ENCODE data around the gene OSBPL2. TPM values are rescaled to one million over a fixed set of nuclear protein-coding genes. Genes with fewer than 3 reads are reported as not detected.
A peak's percentile ranks its signal among the peaks of the same experiment; 100 is the strongest.

The OSBPL2 gene
- total and polyA plus RNA-seq, 2 experiments from 2014 or later: 16.6 to 31.2 TPM

- Histone ChIP-seq H4K20me1 (replicated peaks; ENCODE audit: insufficient read depth) (peaks cover 16% of the 10 kb centered on the region), H3K79me2 (replicated peaks; ENCODE audit: insufficient read depth) (peaks cover 32% of the 10 kb centered on the region), H3K27me3 (ENCODE audit: insufficient read depth) (no peaks in the 10 kb centered on the region), H3K36me3 (ENCODE audit: insufficient read depth) (peaks cover 14% of the 10 kb centered on the region; the same call in 1 of the 2 replicates), H2AFZ (no peak overlapping the region), H3F3A (replicated peaks; ENCODE audit: low read depth) (peaks cover 48% of the 10 kb centered on the region), H3K9me2 (ENCODE audit: insufficient read depth) (no peaks in the 10 kb centered on the region), H3K4me3 (peak overlapping the region; percentile 94), H3K27ac (ENCODE audit: low read depth) (no peak overlapping the region), H3K4me1 (ENCODE audit: insufficient read depth) (peaks cover 14% of the 10 kb centered on the region; the same call in 1 of the 2 replicates), H3K4me2 (peak overlapping the region; percentile 96)
- Mint-ChIP-seq H3K27ac (peak overlapping the region; percentile 86), H3K4me1 (peaks cover 19% of the 10 kb centered on the region), H3K4me3 (peak overlapping the region; percentile 95), H3K27me3 (ENCODE audit: insufficient read depth, low read depth, poor library complexity) (peaks cover 25% of the 10 kb centered on the region), H3K9me3 (peaks cover 6% of the 10 kb centered on the region; the same call in 2 of the 3 replicates), H3K36me3 (ENCODE audit: low read depth) (peaks cover 51% of the 10 kb centered on the region)
- ATAC-seq (no peak), DNase-seq (ENCODE audit: low spot score) (no peak)
- no peak for TF ChIP-seq NANOG (IDR thresholded peaks at IDR 0.05; ENCODE audit: borderline replicate concordance)
- TF ChIP-seq ZNF462 (CRISPR knock-in tag; IDR thresholded peaks at IDR 0.05): no peak
- no peak for TF ChIP-seq EZH2phosphoT487 (IDR thresholded peaks at IDR 0.05; ENCODE audit: unreplicated experiment)
- no peak for TF ChIP-seq POLR2AphosphoS5 (IDR thresholded peaks at IDR 0.05; ENCODE audit: low read depth)
- no peak for TF ChIP-seq EZH2 (IDR thresholded peaks at IDR 0.05; ENCODE audit: low read depth, unreplicated experiment)
- TF ChIP-seq CREB1 (CRISPR knock-in tag; IDR thresholded peaks at IDR 0.05; ENCODE audit: low read depth): no peak
- TF ChIP-seq ZNF114 (CRISPR knock-in tag; IDR thresholded peaks at IDR 0.05): no peak
Observed at GRCh38 chr20:62303340-62304226, 65.3 kb downstream of the OSBPL2 start.

Data from GM23338 (cell line).